OCI-LY3 (cell line): ENCODE results near the gene NT5C.

Experiments used
- CTCF ChIP-seq: fragments of 200-600, 300-600 bp; sonication (generic); IDR thresholded peaks from 2 replicates; pipeline ENCODE4 v1.5.1; 2014; ENCODE audit warnings: antibody characterized with exemption, low read length, low read depth
- EZH2phosphoT487 ChIP-seq: fragments of 200-600 bp; shearing (Covaris generic); IDR thresholded peaks from 2 replicates; pipeline ENCODE4 v1.6.1; 2018; ENCODE audit warnings: antibody characterized with exemption, mixed run types, low read depth

- TF ChIP-seq CTCF: no peak
- TF ChIP-seq EZH2phosphoT487: no peak
Measured at GRCh38 chr17:75124819-75125162, 6.8 kb downstream of the NT5C start.
